ENCODE results near the gene TIMMDC1.

Gene TIMMDC1

GRCh38 chr3:119498186-119499011, at the start of gene TIMMDC1:
Gene TIMMDC1 (plus strand): TSS chr3:119498547. CDS start chr3:119498734, 187 bp downstream.
- peak within 1 kb of the TSS; percentile 96 to 100 for H3K4me3 ChIP-seq (ENCODE audit: low read length in 2 of 2)
- peak within 1 kb of the TSS; percentile 96 to 98 for H3K27ac ChIP-seq (ENCODE audit: low read depth in 2 of 2, low read length in 2 of 2)

DNA sequence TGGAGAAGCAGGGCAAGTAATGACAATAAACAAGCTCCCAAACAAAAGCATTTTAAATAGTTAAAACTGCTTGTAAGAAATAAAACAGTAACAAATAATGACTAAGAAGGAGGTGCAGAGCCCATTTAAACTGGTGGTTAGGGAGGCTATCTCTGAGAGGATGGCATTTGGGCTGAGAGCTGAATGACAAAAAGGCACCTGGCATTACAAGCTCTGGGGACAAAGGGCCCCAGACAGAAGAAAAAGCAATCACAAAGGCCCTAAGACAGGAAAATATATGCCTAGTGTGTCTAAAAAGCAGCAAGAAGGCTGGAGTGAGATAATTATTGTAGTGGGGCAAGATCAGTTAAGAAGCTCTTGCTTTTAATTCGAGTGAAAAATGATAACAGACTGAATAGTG, 44.5 kb upstream of the TIMMDC1 start:
- H3K36me3 ChIP-seq (ENCODE audit: control insufficient read depth in 2 of 2, insufficient read depth in 2 of 2, low read length in 2 of 2) = peaks cover 60 to 63% of the 10 kb centered on the region in 2 donors
- H3K4me3 ChIP-seq (ENCODE audit: low read length in 2 of 2) = no peak overlapping the region
- no peaks in the 10 kb centered on the region for H3K4me1 ChIP-seq (ENCODE audit: control insufficient read depth in 2 of 2, insufficient read depth in 2 of 2, low read length in 2 of 2)
- H3K27me3 ChIP-seq (ENCODE audit: control insufficient read depth in 2 of 2, insufficient read depth in 2 of 2, low read length in 2 of 2) = no peaks in the 10 kb centered on the region
- H3K27ac ChIP-seq (ENCODE audit: low read depth in 2 of 2, low read length in 2 of 2) = no peak overlapping the region
- H3K9ac ChIP-seq (ENCODE audit: low read depth in 1 of 2, low read length in 2 of 2) = no peak overlapping the region
- no peaks in the 10 kb centered on the region for H3K9me3 ChIP-seq (ENCODE audit: control insufficient read depth in 2 of 2, low read length in 2 of 2)

More at GRCh38 chr3:119498186-119499011, at the start of gene TIMMDC1:
- H3K4me1 ChIP-seq (ENCODE audit: control insufficient read depth in 2 of 2, insufficient read depth in 2 of 2, low read length in 2 of 2) = peaks cover 7 to 17% of the 10 kb centered on the region in 2 donors
- no peaks in the 10 kb centered on the region for H3K9me3 ChIP-seq (ENCODE audit: control insufficient read depth in 2 of 2, low read length in 2 of 2)
- no peaks in the 10 kb centered on the region for H3K27me3 ChIP-seq (ENCODE audit: control insufficient read depth in 2 of 2, insufficient read depth in 2 of 2, low read length in 2 of 2)
- H3K36me3 ChIP-seq (ENCODE audit: control insufficient read depth in 2 of 2, insufficient read depth in 2 of 2, low read length in 2 of 2) = peaks cover 0 to 4% of the 10 kb centered on the region in 2 donors
- peak within 1 kb of the TSS; percentile 96 to 99 for H3K9ac ChIP-seq (ENCODE audit: low read depth in 1 of 2, low read length in 2 of 2)

DNA sequence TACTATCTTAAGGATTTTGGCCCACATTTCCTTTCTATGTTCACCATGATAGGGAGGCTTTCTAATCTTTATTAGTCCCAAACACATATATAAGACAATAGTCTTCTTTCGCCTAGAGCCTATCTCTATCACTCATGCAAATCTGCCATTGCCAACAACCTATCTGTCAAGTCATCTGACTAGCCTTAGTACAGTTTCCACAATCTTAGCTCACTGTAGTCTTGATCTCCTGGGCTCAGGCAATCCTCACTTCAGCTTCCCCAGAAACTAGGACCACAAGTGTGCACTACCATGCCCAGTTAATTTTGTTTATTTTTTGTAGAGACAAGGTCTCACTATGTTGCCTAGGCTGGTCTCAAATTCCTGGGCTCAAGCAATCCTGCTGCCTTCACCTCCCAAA, 41.9 kb upstream of the TIMMDC1 start:
- Histone ChIP-seq H3K4me1 (ENCODE audit: control insufficient read depth in 2 of 2, insufficient read depth in 2 of 2, low read length in 2 of 2) (no peaks in the 10 kb centered on the region), H3K9ac (ENCODE audit: low read depth in 1 of 2, low read length in 2 of 2) (no peak overlapping the region), H3K4me3 (ENCODE audit: low read length in 2 of 2) (no peak overlapping the region), H3K27ac (ENCODE audit: low read depth in 2 of 2, low read length in 2 of 2) (no peak overlapping the region), H3K36me3 (ENCODE audit: control insufficient read depth in 2 of 2, insufficient read depth in 2 of 2, low read length in 2 of 2) (peaks cover 50 to 67% of the 10 kb centered on the region in 2 donors), H3K27me3 (ENCODE audit: control insufficient read depth in 2 of 2, insufficient read depth in 2 of 2, low read length in 2 of 2) (no peaks in the 10 kb centered on the region), H3K9me3 (ENCODE audit: control insufficient read depth in 2 of 2, low read length in 2 of 2) (no peaks in the 10 kb centered on the region)

GRCh38 chr3:119457246-119457645, 41.1 kb upstream of the TIMMDC1 start:
- Histone ChIP-seq H3K36me3 (ENCODE audit: control insufficient read depth in 2 of 2, insufficient read depth in 2 of 2, low read length in 2 of 2) (peaks cover 46 to 64% of the 10 kb centered on the region in 2 donors), H3K9ac (ENCODE audit: low read depth in 1 of 2, low read length in 2 of 2) (no peak overlapping the region), H3K27me3 (ENCODE audit: control insufficient read depth in 2 of 2, insufficient read depth in 2 of 2, low read length in 2 of 2) (no peaks in the 10 kb centered on the region), H3K27ac (ENCODE audit: low read depth in 2 of 2, low read length in 2 of 2) (no peak overlapping the region), H3K4me3 (ENCODE audit: low read length in 2 of 2) (no peak overlapping the region), H3K4me1 (ENCODE audit: control insufficient read depth in 2 of 2, insufficient read depth in 2 of 2, low read length in 2 of 2) (peaks cover 5 to 8% of the 10 kb centered on the region in 2 donors), H3K9me3 (ENCODE audit: control insufficient read depth in 2 of 2, low read length in 2 of 2) (no peaks in the 10 kb centered on the region)

GRCh38 chr3:119463171-119464169, 34.9 kb upstream of the TIMMDC1 start, which contains the start of gene TMEM39A:
Gene TMEM39A (minus strand): TSS chr3:119463615. CDS start chr3:119462074, 1,541 bp downstream.
- Histone ChIP-seq H3K27me3 (ENCODE audit: control insufficient read depth in 2 of 2, insufficient read depth in 2 of 2, low read length in 2 of 2) (no peaks in the 10 kb centered on the region), H3K4me3 (ENCODE audit: low read length in 2 of 2) (peak within 1 kb of the TSS; percentile 95 to 99), H3K9ac (ENCODE audit: low read depth in 1 of 2, low read length in 2 of 2) (peak within 1 kb of the TSS; percentile 97 to 99), H3K36me3 (ENCODE audit: control insufficient read depth in 2 of 2, insufficient read depth in 2 of 2, low read length in 2 of 2) (peaks cover 10 to 21% of the 10 kb centered on the region in 2 donors), H3K4me1 (ENCODE audit: control insufficient read depth in 2 of 2, insufficient read depth in 2 of 2, low read length in 2 of 2) (peaks cover 18 to 21% of the 10 kb centered on the region in 2 donors), H3K27ac (ENCODE audit: low read depth in 2 of 2, low read length in 2 of 2) (peak within 1 kb of the TSS; percentile 84 to 88), H3K9me3 (ENCODE audit: control insufficient read depth in 2 of 2, low read length in 2 of 2) (no peaks in the 10 kb centered on the region)

- H3K9me3 ChIP-seq (ENCODE audit: control insufficient read depth in 2 of 2, low read length in 2 of 2) = no peaks in the 10 kb centered on the region
- peaks cover 0 to 13% of the 10 kb centered on the region in 2 donors for H3K36me3 ChIP-seq (ENCODE audit: control insufficient read depth in 2 of 2, insufficient read depth in 2 of 2, low read length in 2 of 2)
- H3K4me1 ChIP-seq (ENCODE audit: control insufficient read depth in 2 of 2, insufficient read depth in 2 of 2, low read length in 2 of 2) = peaks cover 20 to 25% of the 10 kb centered on the region in 2 donors
- H3K27ac ChIP-seq (ENCODE audit: low read depth in 2 of 2, low read length in 2 of 2) = peak overlapping the region in 1 of 2 donors; percentile 72
- no peak overlapping the region for H3K9ac ChIP-seq (ENCODE audit: low read depth in 1 of 2, low read length in 2 of 2)
- no peaks in the 10 kb centered on the region for H3K27me3 ChIP-seq (ENCODE audit: control insufficient read depth in 2 of 2, insufficient read depth in 2 of 2, low read length in 2 of 2)
- peak overlapping the region in 1 of 2 donors; percentile 95 for H3K4me3 ChIP-seq (ENCODE audit: low read length in 2 of 2)
These were observed 30.3 kb upstream of the TIMMDC1 start for GRCh38 chr3:119468041-119468440.

DNA sequence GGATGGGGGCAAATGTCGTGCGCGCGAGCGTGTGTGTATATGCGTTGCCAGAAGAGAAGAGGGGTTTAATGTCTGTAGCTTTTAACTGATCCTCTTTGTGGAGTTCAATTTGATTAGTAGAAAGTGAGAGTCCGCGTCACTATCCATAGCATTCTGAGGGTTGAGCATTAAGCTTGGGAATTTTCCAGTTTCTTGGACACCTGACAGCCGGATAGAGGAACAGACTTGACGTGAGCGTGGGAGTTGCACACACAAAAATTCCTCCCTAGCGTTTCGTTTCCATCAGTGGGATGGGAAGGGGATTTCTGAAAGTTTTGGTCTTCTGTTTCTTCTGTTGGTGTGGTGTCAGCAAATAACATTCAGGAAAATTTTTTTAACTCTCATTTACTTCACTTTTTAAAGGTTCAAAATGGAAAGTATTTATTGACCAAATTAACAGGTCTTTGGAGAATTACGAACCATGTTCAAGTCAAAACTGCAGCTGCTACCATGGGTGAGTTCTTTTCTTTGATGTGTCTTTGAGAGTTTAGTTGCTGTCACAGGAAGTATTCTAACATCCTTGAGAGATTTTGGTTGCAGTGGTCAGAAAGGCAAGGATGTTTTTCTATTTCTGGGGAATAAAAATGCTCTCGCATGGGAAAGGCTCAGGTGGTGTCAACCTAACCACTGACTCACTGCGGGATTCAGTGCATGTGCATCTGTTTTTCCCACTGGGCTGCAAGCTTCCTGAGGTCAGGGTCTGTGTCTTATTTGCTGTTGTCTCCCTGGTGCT, 28.7 kb upstream of the TIMMDC1 start:
- peak overlapping the region; percentile 69 to 79 for H3K9ac ChIP-seq (ENCODE audit: low read depth in 1 of 2, low read length in 2 of 2)
- peaks cover 0 to 17% of the 10 kb centered on the region in 2 donors for H3K36me3 ChIP-seq (ENCODE audit: control insufficient read depth in 2 of 2, insufficient read depth in 2 of 2, low read length in 2 of 2)
- H3K4me1 ChIP-seq (ENCODE audit: control insufficient read depth in 2 of 2, insufficient read depth in 2 of 2, low read length in 2 of 2) = peaks cover 15 to 21% of the 10 kb centered on the region in 2 donors
- H3K27me3 ChIP-seq (ENCODE audit: control insufficient read depth in 2 of 2, insufficient read depth in 2 of 2, low read length in 2 of 2) = no peaks in the 10 kb centered on the region
- peak overlapping the region; percentile 81 to 95 for H3K4me3 ChIP-seq (ENCODE audit: low read length in 2 of 2)
- peak overlapping the region in 1 of 2 donors; percentile 72 for H3K27ac ChIP-seq (ENCODE audit: low read depth in 2 of 2, low read length in 2 of 2)
- no peaks in the 10 kb centered on the region for H3K9me3 ChIP-seq (ENCODE audit: control insufficient read depth in 2 of 2, low read length in 2 of 2)

DNA sequence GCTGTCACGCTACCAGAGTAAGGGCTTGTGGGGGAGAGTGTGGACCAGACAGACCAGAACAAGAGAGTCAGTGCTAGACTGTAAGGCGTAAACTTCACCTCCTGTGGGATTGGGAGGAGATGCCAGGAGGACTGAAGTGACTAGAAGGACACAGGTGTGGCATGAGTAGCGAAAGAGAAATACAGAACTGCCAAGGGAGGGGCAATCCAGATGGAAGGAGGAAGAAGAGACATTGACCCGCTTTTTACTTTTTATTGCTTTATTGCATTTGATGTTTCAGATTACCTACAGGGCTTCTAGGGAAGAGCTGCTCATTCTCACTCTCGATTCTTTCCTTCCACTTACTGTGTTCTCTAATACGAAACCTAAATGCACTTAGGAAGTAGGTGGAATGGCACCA, 27.5 kb upstream of the TIMMDC1 start:
- H3K9me3 ChIP-seq (ENCODE audit: control insufficient read depth in 2 of 2, low read length in 2 of 2) = no peaks in the 10 kb centered on the region
- peaks cover 4 to 19% of the 10 kb centered on the region in 2 donors for H3K36me3 ChIP-seq (ENCODE audit: control insufficient read depth in 2 of 2, insufficient read depth in 2 of 2, low read length in 2 of 2)
- peak overlapping the region; percentile 4 to 37 for H3K4me3 ChIP-seq (ENCODE audit: low read length in 2 of 2)
- H3K9ac ChIP-seq (ENCODE audit: low read depth in 1 of 2, low read length in 2 of 2) = no peak overlapping the region
- H3K4me1 ChIP-seq (ENCODE audit: control insufficient read depth in 2 of 2, insufficient read depth in 2 of 2, low read length in 2 of 2) = peaks cover 15 to 21% of the 10 kb centered on the region in 2 donors
- no peaks in the 10 kb centered on the region for H3K27me3 ChIP-seq (ENCODE audit: control insufficient read depth in 2 of 2, insufficient read depth in 2 of 2, low read length in 2 of 2)
- H3K27ac ChIP-seq (ENCODE audit: low read depth in 2 of 2, low read length in 2 of 2) = peak overlapping the region in 1 of 2 donors; percentile 18

DNA sequence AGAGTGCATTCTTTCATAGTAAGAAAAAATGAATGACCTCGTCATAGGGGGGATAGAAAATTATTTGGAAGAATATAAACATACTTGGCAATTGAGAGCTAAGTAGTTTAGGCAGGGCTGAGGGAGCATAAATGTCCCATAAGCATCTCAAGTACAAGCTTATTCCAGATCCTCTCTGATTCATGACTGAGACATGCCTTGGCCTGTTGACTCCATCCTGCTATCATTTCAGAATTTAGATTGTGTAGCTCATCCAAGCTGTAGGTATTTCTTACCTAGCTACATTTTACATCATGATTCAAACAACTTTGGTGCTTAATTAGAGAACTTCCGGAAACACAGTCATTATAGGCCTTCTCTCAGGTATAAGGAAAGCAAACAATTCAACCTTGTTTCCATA, 17.3 kb upstream of the TIMMDC1 start:
- Histone ChIP-seq H3K36me3 (ENCODE audit: control insufficient read depth in 2 of 2, insufficient read depth in 2 of 2, low read length in 2 of 2) (peaks cover 37 to 48% of the 10 kb centered on the region in 2 donors), H3K4me1 (ENCODE audit: control insufficient read depth in 2 of 2, insufficient read depth in 2 of 2, low read length in 2 of 2) (no peaks in the 10 kb centered on the region)

More for the DNA sequence above, 17.3 kb upstream of the TIMMDC1 start:
- Histone ChIP-seq H3K4me3 (ENCODE audit: low read length in 2 of 2) (no peak overlapping the region), H3K9ac (ENCODE audit: low read depth in 1 of 2, low read length in 2 of 2) (no peak overlapping the region), H3K27me3 (ENCODE audit: control insufficient read depth in 2 of 2, insufficient read depth in 2 of 2, low read length in 2 of 2) (no peaks in the 10 kb centered on the region), H3K27ac (ENCODE audit: low read depth in 2 of 2, low read length in 2 of 2) (no peak overlapping the region), H3K9me3 (ENCODE audit: control insufficient read depth in 2 of 2, low read length in 2 of 2) (no peaks in the 10 kb centered on the region)
